Stomach (tissue), 9 donors: ENCODE measurements around the gene USP40. TPM values are rescaled to one million over a fixed set of nuclear protein-coding genes. Genes with fewer than 3 reads are reported as not detected.

Experiments used
- DNase-seq, 2 donors: peaks; one replicate each; pipeline versions ENCODE4 v3.0.0 to v3.0.0-alpha.2; 2013 to 2019
- H3K27ac ChIP-seq, 5 donors: fragments of 200-600 bp in 4 of 5; sonication (generic) in 4 of 5; one replicate each; pipeline ENCODE4 v1.5.1; 2013 to 2019; ENCODE audit warnings: mild to moderate bottlenecking in 1 of 5, moderate library complexity in 1 of 5
- H3K27me3 ChIP-seq, 3 donors: fragments of 200-600 bp; sonication (generic); one replicate each; pipeline ENCODE4 v1.5.1; 2017 to 2019; ENCODE audit warnings: mixed run types in 1 of 3
- H3K36me3 ChIP-seq, 4 donors: fragments of 200-600 bp; sonication (generic); 1 replicate in 3 of 4; 2 replicates in 1 of 4; pipeline ENCODE4 v1.5.1; 2016 to 2019
- H3K4me1 ChIP-seq, 4 donors: fragments of 200-600 bp; sonication (generic); one replicate each; pipeline ENCODE4 v1.5.1; 2016 to 2019
- H3K4me3 ChIP-seq, 4 donors: fragments of 200-600 bp; sonication (generic) in 3 of 4; one replicate each; pipeline ENCODE4 v1.5.1; 2016 to 2019; ENCODE audit warnings: mild to moderate bottlenecking in 1 of 4
- H3K9me3 ChIP-seq, 4 donors: fragments of 200-600 bp; sonication (generic); one replicate each; pipeline ENCODE4 v1.5.1; 2016 to 2019
- EP300 ChIP-seq: sonication (generic); formaldehyde crosslinking; IDR thresholded peaks from one replicate; pipeline ENCODE4 v1.6.1; 2017; ENCODE audit warnings: antibody characterized with exemption
- POLR2A ChIP-seq, 4 donors: fragments of 450-650 bp; IDR thresholded peaks; one replicate each; pipeline ENCODE4 v1.6.1; 2016; ENCODE audit warnings: antibody characterized with exemption in 4 of 4, control low read depth in 2 of 4, mild to moderate bottlenecking in 1 of 4, moderate library complexity in 1 of 4
- POLR2AphosphoS5 ChIP-seq, 3 donors: sonication (generic); formaldehyde crosslinking; IDR thresholded peaks; one replicate each; pipeline ENCODE4 v1.6.1; 2016; ENCODE audit warnings: antibody characterized with exemption in 3 of 3
- WGBS, 5 donors: extraction: QIAGEN DNeasy Blood & Tissue Kit in 3 of 5; methylation state at CpG; one replicate each; pipeline versions ENCODE4 v1.1.5 to v1.1.7; 2013 to 2018; 5-methylcytosine and 5-hydroxymethylcytosine counted together
- intact Hi-C: fragments of 100-400 bp; cut with DNase I; formaldehyde crosslinking; loops from one replicate; pipeline ENCODE4 v1.15.1; 2023; ENCODE audit warnings: low total_unique reads
- polyA plus RNA-seq, 3 donors: library from polyadenylated mRNA; stranded (reverse); fragments of 200-250 nt; gene quantifications; one replicate each; pipeline ENCODE4 v1.2.3, GENCODE V29; 2013
- total RNA-seq, 5 donors: library from RNA; depleted of rRNA; stranded (reverse); fragments of >200 nt; gene quantifications; one replicate each; pipeline versions ENCODE4 v1.1.0 to v1.2.3, GENCODE V29; 2014 to 2016
- TF ChIP-seq, protein P1 (sequence below), 7 experiments: fragments of 450-650 bp in 4 of 7; fragments of 200-600 bp in 3 of 7; sonication (generic) in 3 of 7; IDR thresholded peaks; one replicate each; pipeline ENCODE4 v1.5.1; 2016 to 2019; ENCODE audit warnings: antibody characterized with exemption in 7 of 7, control low read depth in 2 of 7, mild to moderate bottlenecking in 1 of 7
- donor health status: healthy with polysubstance abuse.
- donor health status: Bipolar disorder and iron deficiency.
- donor health status: healthy.

USP40 gene
- total and polyA plus RNA-seq, 8 donors = 14.5 to 186 (median 31.3) TPM

GRCh38 chr2:233449921-233450863, 116.4 kb downstream of the USP40 start:
- Histone ChIP-seq H3K4me1 (peaks cover 18 to 51% (median 26%) of the 10 kb centered on the region in 4 donors), H3K36me3 (peaks cover 97 to 100% (median 100%) of the 10 kb centered on the region in 4 donors), H3K4me3 (no peak overlapping the region), H3K27me3 (no peaks in the 10 kb centered on the region), H3K9me3 (no peaks in the 10 kb centered on the region), H3K27ac (peak overlapping the region in 2 of 5 donors; percentile 4 to 72)
- 89 to 90% (median 90%) methylated on average over 30 to 33 of the region's 33 CpGs for WGBS, 5 donors
- DNase-seq = no peak
- no peak for TF ChIP-seq POLR2AphosphoS5 (IDR thresholded peaks at IDR 0.05)
- no peak for TF ChIP-seq POLR2A (IDR thresholded peaks at IDR 0.05)
- TF ChIP-seq, protein P1, sequence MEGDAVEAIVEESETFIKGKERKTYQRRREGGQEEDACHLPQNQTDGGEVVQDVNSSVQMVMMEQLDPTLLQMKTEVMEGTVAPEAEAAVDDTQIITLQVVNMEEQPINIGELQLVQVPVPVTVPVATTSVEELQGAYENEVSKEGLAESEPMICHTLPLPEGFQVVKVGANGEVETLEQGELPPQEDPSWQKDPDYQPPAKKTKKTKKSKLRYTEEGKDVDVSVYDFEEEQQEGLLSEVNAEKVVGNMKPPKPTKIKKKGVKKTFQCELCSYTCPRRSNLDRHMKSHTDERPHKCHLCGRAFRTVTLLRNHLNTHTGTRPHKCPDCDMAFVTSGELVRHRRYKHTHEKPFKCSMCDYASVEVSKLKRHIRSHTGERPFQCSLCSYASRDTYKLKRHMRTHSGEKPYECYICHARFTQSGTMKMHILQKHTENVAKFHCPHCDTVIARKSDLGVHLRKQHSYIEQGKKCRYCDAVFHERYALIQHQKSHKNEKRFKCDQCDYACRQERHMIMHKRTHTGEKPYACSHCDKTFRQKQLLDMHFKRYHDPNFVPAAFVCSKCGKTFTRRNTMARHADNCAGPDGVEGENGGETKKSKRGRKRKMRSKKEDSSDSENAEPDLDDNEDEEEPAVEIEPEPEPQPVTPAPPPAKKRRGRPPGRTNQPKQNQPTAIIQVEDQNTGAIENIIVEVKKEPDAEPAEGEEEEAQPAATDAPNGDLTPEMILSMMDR (IDR thresholded peaks at IDR 0.05) = no peak
- no peak for TF ChIP-seq EP300
- intact Hi-C loops = loop anchor here (10.0 kb wide), 1 partner anchor 95 kb away; the partner anchor contains the start of gene DGKD

- H3K27me3 ChIP-seq = no peaks in the 10 kb centered on the region
- peak overlapping the region in 4 of 5 donors; percentile 9 to 81 (median 62) for H3K27ac ChIP-seq
- intact Hi-C loops = loop anchor here (10.0 kb wide), 1 partner anchor 94 kb away; the partner anchor contains the start of gene DGKD
- peaks cover 22 to 60% (median 30%) of the 10 kb centered on the region in 4 donors for H3K4me1 ChIP-seq
- 61 to 75% (median 64%) methylated on average over 27 to 31 of the region's 31 CpGs for WGBS, 5 donors
- H3K36me3 ChIP-seq = peaks cover 96 to 100% (median 100%) of the 10 kb centered on the region in 4 donors
- no peak overlapping the region for H3K4me3 ChIP-seq
- TF ChIP-seq POLR2AphosphoS5 (IDR thresholded peaks at IDR 0.05) (no peak), POLR2A (IDR thresholded peaks at IDR 0.05) (no peak)
- TF ChIP-seq, protein P1 (IDR thresholded peaks at IDR 0.05) = peak in 5 of 7 experiments; percentile 31 to 65 (median 41)
- no peaks in the 10 kb centered on the region for H3K9me3 ChIP-seq
- peak in 1 of 2 donors; percentile 75 for DNase-seq
Observed at GRCh38 chr2:233449081-233449901, 117.3 kb downstream of the USP40 start.

DNA sequence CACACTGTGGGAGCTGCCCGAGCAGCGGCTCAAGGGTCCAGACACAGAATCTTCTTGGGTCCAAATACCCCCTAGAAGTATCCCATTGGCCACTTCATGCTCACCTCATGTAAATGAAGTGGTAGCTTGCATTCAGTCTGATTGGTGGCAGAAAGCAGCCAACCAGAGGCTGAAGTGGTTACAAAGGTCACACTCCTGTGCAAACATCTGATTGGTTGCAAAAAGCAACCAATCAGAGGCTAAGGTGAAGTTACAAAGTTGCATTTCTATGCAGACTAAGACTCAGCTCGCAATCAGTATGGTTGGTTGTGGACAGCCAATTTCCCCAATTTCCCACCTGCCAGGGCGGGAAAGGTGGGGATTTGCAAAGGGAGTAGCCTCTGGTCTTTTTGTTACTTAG, 118.0 kb downstream of the USP40 start:
- Histone ChIP-seq H3K4me1 (peaks cover 22 to 61% (median 36%) of the 10 kb centered on the region in 4 donors), H3K36me3 (peaks cover 95 to 100% (median 98%) of the 10 kb centered on the region in 4 donors), H3K27ac (peak overlapping the region; percentile 51 to 81 (median 60)), H3K4me3 (no peak overlapping the region), H3K9me3 (no peaks in the 10 kb centered on the region), H3K27me3 (no peaks in the 10 kb centered on the region)
- TF ChIP-seq EP300 = no peak
- TF ChIP-seq POLR2AphosphoS5 (IDR thresholded peaks at IDR 0.05) = no peak
- TF ChIP-seq POLR2A (IDR thresholded peaks at IDR 0.05) = no peak
- TF ChIP-seq, protein P1 (IDR thresholded peaks at IDR 0.05) = no peak
- DNase-seq = no peak
- WGBS, 5 donors = 56 to 79% (median 68%) methylated on average over 4 of the region's 4 CpGs
- intact Hi-C loops = loop anchor here (10.0 kb wide), 1 partner anchor 94 kb away; the partner anchor contains the start of gene DGKD

DNA sequence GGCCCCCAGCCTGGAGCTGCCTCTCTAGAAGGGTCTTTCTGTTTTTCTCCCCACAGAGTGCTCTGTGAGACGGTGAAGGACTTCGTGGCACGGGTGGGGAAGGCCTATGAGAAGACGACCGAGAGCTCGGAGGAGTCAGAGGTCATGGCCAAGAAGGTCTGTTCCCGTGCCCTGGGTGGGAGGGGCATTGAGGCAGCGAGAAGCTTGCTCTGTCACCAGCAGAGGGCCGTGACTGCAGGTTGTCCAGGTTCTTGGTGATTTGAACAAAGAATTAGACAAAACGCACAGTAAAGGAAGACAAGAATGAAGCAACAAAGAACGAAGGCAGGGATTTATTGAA, 118.4 kb downstream of the USP40 start:
- no peak for TF ChIP-seq POLR2AphosphoS5 (IDR thresholded peaks at IDR 0.05)
- TF ChIP-seq POLR2A (IDR thresholded peaks at IDR 0.05) = no peak
- no peak for TF ChIP-seq EP300
- TF ChIP-seq, protein P1 (IDR thresholded peaks at IDR 0.05) = no peak
- 33 to 72% (median 55%) methylated on average over 11 of the region's 11 CpGs for WGBS, 5 donors
- peaks cover 24 to 61% (median 40%) of the 10 kb centered on the region in 4 donors for H3K4me1 ChIP-seq
- DNase-seq = no peak
- H3K4me3 ChIP-seq = no peak overlapping the region
- H3K9me3 ChIP-seq = no peaks in the 10 kb centered on the region
- intact Hi-C loops = loop anchor here (10.0 kb wide), 1 partner anchor 93 kb away; the partner anchor contains the start of gene DGKD
- peaks cover 91 to 98% (median 95%) of the 10 kb centered on the region in 4 donors for H3K36me3 ChIP-seq
- H3K27ac ChIP-seq = peak overlapping the region; percentile 51 to 81 (median 60)
- no peaks in the 10 kb centered on the region for H3K27me3 ChIP-seq
